Measurements from ENCODE around the gene RADIL. TPM values are rescaled to one million over a fixed set of nuclear protein-coding genes. Genes with fewer than 3 reads are reported as not detected.
"Not testable (repeated sequence)": the region's sequence is repeated elsewhere in the genome, so short reads cannot be mapped to it uniquely, and the experiment has no call there.

The RADIL gene
- polyA plus RNA-seq, 1 donor (not counting 4 experiments of a cell fraction or from before 2014, with no cell fraction given) = not detected

DNA sequence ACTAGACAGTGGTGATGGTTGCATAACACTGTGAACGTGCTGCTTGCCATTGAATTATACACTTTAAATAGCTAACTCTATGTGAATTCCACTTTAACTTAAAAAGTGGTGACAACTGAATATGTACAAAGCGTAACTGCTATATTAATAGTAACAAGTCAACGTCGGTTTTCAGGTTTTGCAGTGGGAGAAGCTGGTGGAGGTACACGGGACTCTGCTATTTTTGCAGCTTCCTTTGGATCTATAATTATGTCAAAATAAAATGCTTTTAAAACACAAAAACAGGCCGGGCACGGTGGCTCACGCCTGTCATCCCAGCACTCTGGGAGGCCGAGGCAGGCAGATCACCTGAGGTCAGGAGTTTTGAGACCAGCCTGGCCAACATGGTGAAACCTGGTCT, 87.1 kb downstream of the RADIL start:
- H3K27me3 ChIP-seq (ENCODE audit: control insufficient read depth, extremely low read depth, insufficient read depth, low read length) = no peaks in the 10 kb centered on the region
- dilution Hi-C loops (cut with MboI; ENCODE audit: extremely low pct_ligation_motif_present, low sequenced_read_pairs) = no loop called here
- no peak overlapping the region for H3K27ac ChIP-seq (ENCODE audit: control insufficient read depth, insufficient read depth, low read length)
- no peak overlapping the region for H3K9ac ChIP-seq (ENCODE audit: control insufficient read depth, extremely low read depth, insufficient read depth, low read length)
- H2AFZ ChIP-seq (ENCODE audit: control insufficient read depth, low read length) = no peak overlapping the region
- H3K36me3 ChIP-seq (ENCODE audit: control insufficient read depth in 2 of 2, extremely low read depth in 1 of 2, insufficient read depth in 2 of 2, low read length in 2 of 2) = peaks cover 5 to 8% of the 10 kb centered on the region in 2 experiments
- no peaks in the 10 kb centered on the region for H4K20me1 ChIP-seq (ENCODE audit: control insufficient read depth, extremely low read depth, insufficient read depth, low read length)
- no peaks in the 10 kb centered on the region for H3K79me2 ChIP-seq (ENCODE audit: control insufficient read depth, insufficient read depth, low read length)
- H3K9me3 ChIP-seq (ENCODE audit: control insufficient read depth, low read depth, low read length) = no peaks in the 10 kb centered on the region
- FAIRE-seq (no peak), DNase-seq (ENCODE audit: low read depth, low spot score) (no peak)
- no peaks in the 10 kb centered on the region for H3K9me1 ChIP-seq (ENCODE audit: control insufficient read depth, extremely low read depth, insufficient read depth, low read length)
- no peaks in the 10 kb centered on the region for H3K4me1 ChIP-seq (ENCODE audit: control insufficient read depth, extremely low read depth, insufficient read depth, low read length)
- TF ChIP-seq EZH2 (IDR thresholded peaks at IDR 0.05; ENCODE audit: low read length) (no peak), CTCF (optimal IDR thresholded peaks at IDR 0.05 in 1 of 3, IDR thresholded peaks at IDR 0.05 in 1 of 3, conservative IDR thresholded peaks at IDR 0.05 in 1 of 3; ENCODE audit: extremely low read depth in 1 of 3, insufficient read depth in 2 of 3, low read length in 3 of 3) (no peak)
- H3K4me3 ChIP-seq (ENCODE audit: control insufficient read depth in 2 of 3, extremely low read depth in 1 of 3, insufficient read depth in 2 of 3, low read depth in 1 of 3, low read length in 3 of 3) = no peak overlapping the region
- H3K4me2 ChIP-seq (ENCODE audit: control insufficient read depth, extremely low read depth, insufficient read depth, low read depth, low read length) = no peak overlapping the region

GRCh38 chr7:4794591-4795350, 88.7 kb downstream of the RADIL start:
- Histone ChIP-seq H3K36me3 (ENCODE audit: control insufficient read depth in 2 of 2, extremely low read depth in 1 of 2, insufficient read depth in 2 of 2, low read length in 2 of 2) (peaks cover 14 to 16% of the 10 kb centered on the region in 2 experiments), H2AFZ (ENCODE audit: control insufficient read depth, low read length) (no peak overlapping the region), H3K27ac (ENCODE audit: control insufficient read depth, insufficient read depth, low read length) (no peak overlapping the region), H3K9me3 (ENCODE audit: control insufficient read depth, low read depth, low read length) (no peaks in the 10 kb centered on the region), H3K79me2 (ENCODE audit: control insufficient read depth, insufficient read depth, low read length) (no peaks in the 10 kb centered on the region), H3K4me1 (ENCODE audit: control insufficient read depth, extremely low read depth, insufficient read depth, low read length) (no peaks in the 10 kb centered on the region), H3K27me3 (ENCODE audit: control insufficient read depth, extremely low read depth, insufficient read depth, low read length) (no peaks in the 10 kb centered on the region), H4K20me1 (ENCODE audit: control insufficient read depth, extremely low read depth, insufficient read depth, low read length) (no peaks in the 10 kb centered on the region), H3K9me1 (ENCODE audit: control insufficient read depth, extremely low read depth, insufficient read depth, low read length) (no peaks in the 10 kb centered on the region), H3K9ac (ENCODE audit: control insufficient read depth, extremely low read depth, insufficient read depth, low read length) (no peak overlapping the region), H3K4me2 (ENCODE audit: control insufficient read depth, extremely low read depth, insufficient read depth, low read depth, low read length) (no peak overlapping the region), H3K4me3 (ENCODE audit: control insufficient read depth in 2 of 3, extremely low read depth in 1 of 3, insufficient read depth in 2 of 3, low read depth in 1 of 3, low read length in 3 of 3) (no peak overlapping the region)
- no peak for TF ChIP-seq EZH2 (IDR thresholded peaks at IDR 0.05; ENCODE audit: low read length)
- TF ChIP-seq CTCF (optimal IDR thresholded peaks at IDR 0.05 in 1 of 3, IDR thresholded peaks at IDR 0.05 in 1 of 3, conservative IDR thresholded peaks at IDR 0.05 in 1 of 3; ENCODE audit: extremely low read depth in 1 of 3, insufficient read depth in 2 of 3, low read length in 3 of 3) = no peak
- dilution Hi-C loops (cut with MboI; ENCODE audit: extremely low pct_ligation_motif_present, low sequenced_read_pairs) = no loop called here
- DNase-seq (ENCODE audit: low read depth, low spot score) (no peak), FAIRE-seq (no peak)

GRCh38 chr7:4794171-4794570, 89.3 kb downstream of the RADIL start:
- H3K9me1 ChIP-seq (ENCODE audit: control insufficient read depth, extremely low read depth, insufficient read depth, low read length); H3K27ac ChIP-seq (ENCODE audit: control insufficient read depth, insufficient read depth, low read length); H3K4me3 ChIP-seq (ENCODE audit: control insufficient read depth in 2 of 3, extremely low read depth in 1 of 3, insufficient read depth in 2 of 3, low read depth in 1 of 3, low read length in 3 of 3); DNase-seq (ENCODE audit: low read depth, low spot score); H3K4me2 ChIP-seq (ENCODE audit: control insufficient read depth, extremely low read depth, insufficient read depth, low read depth, low read length); H3K9me3 ChIP-seq (ENCODE audit: control insufficient read depth, low read depth, low read length); H3K27me3 ChIP-seq (ENCODE audit: control insufficient read depth, extremely low read depth, insufficient read depth, low read length); dilution Hi-C loops (cut with MboI; ENCODE audit: extremely low pct_ligation_motif_present, low sequenced_read_pairs); H3K9ac ChIP-seq (ENCODE audit: control insufficient read depth, extremely low read depth, insufficient read depth, low read length); H4K20me1 ChIP-seq (ENCODE audit: control insufficient read depth, extremely low read depth, insufficient read depth, low read length); H2AFZ ChIP-seq (ENCODE audit: control insufficient read depth, low read length); H3K79me2 ChIP-seq (ENCODE audit: control insufficient read depth, insufficient read depth, low read length); FAIRE-seq; H3K4me1 ChIP-seq (ENCODE audit: control insufficient read depth, extremely low read depth, insufficient read depth, low read length): not testable (repeated sequence)
- peaks cover 14 to 20% of the 10 kb centered on the region in 2 experiments for H3K36me3 ChIP-seq (ENCODE audit: control insufficient read depth in 2 of 2, extremely low read depth in 1 of 2, insufficient read depth in 2 of 2, low read length in 2 of 2)

All from keratinocyte (primary cell).